HG02798 (cell line): ENCODE data around the gene LAMC2.
"Not testable (repeated sequence)": the region's sequence is repeated elsewhere in the genome, so short reads cannot be mapped to it uniquely, and the experiment has no call there.

ENCODE experiments used
- ATAC-seq: cut with Tn5 transposase; IDR thresholded peaks from one replicate; pipeline ENCODE4 v1.9.1; 2021; ENCODE audit warnings: mild to moderate bottlenecking; ENCODE audit not compliant: unreplicated experiment, poor library complexity

LAMC2 gene

GRCh38 chr1:183234660-183235476 is 48.8 kb downstream of the LAMC2 start:
- ATAC-seq = no peak

GRCh38 chr1:183235503-183235902 is 49.4 kb downstream of the LAMC2 start:
- no peak for ATAC-seq

GRCh38 chr1:183236158-183236725 is 50.2 kb downstream of the LAMC2 start:
- ATAC-seq = no peak

- ATAC-seq = no peak
Observed at GRCh38 chr1:183237046-183237445, 51.0 kb downstream of the LAMC2 start.

- no peak for ATAC-seq
Observed at GRCh38 chr1:183238071-183238470, 52.0 kb downstream of the LAMC2 start.

- ATAC-seq = no peak
Observed at GRCh38 chr1:183239220-183239742, 53.2 kb downstream of the LAMC2 start.

GRCh38 chr1:183239793-183240525 is 53.9 kb downstream of the LAMC2 start:
- no peak for ATAC-seq

GRCh38 chr1:183240526-183240825 is 54.4 kb downstream of the LAMC2 start:
- ATAC-seq = no peak

- ATAC-seq = not testable (repeated sequence)
Observed at GRCh38 chr1:183240853-183241252, 54.8 kb downstream of the LAMC2 start.

GRCh38 chr1:183241471-183241870 is 55.4 kb downstream of the LAMC2 start:
- no peak for ATAC-seq

- no peak for ATAC-seq
Observed at GRCh38 chr1:183242556-183242955, 56.5 kb downstream of the LAMC2 start.

GRCh38 chr1:183243161-183244050 is 57.3 kb downstream of the LAMC2 start:
- ATAC-seq = no peak

GRCh38 chr1:183244466-183244865 is 58.4 kb downstream of the LAMC2 start:
- no peak for ATAC-seq

GRCh38 chr1:183245357-183245756 is 59.3 kb downstream of the LAMC2 start:
- ATAC-seq = no peak

- ATAC-seq = no peak
Observed at GRCh38 chr1:183246436-183246835, 60.4 kb downstream of the LAMC2 start.

GRCh38 chr1:183247066-183247465 is 61.0 kb downstream of the LAMC2 start:
- no peak for ATAC-seq

GRCh38 chr1:183247484-183247883 is 61.4 kb downstream of the LAMC2 start:
- ATAC-seq = no peak

GRCh38 chr1:183247931-183248330 is 61.9 kb downstream of the LAMC2 start:
- ATAC-seq = no peak

- no peak for ATAC-seq
Observed at GRCh38 chr1:183248989-183249691, 63.1 kb downstream of the LAMC2 start.
